HepG2 (cell line): ENCODE measurements around the gene CCDC88A.

Experiments
- CCAR2 ChIP-seq: fragments of 200-400 bp; formaldehyde crosslinking; optimal IDR thresholded peaks from 2 replicates; pipeline ENCODE3; 2018; ENCODE audit warnings: low read depth, mild to moderate bottlenecking, low read length, moderate library complexity
- ETS1 ChIP-seq: sonication (generic); formaldehyde crosslinking; IDR thresholded peaks from 2 replicates; pipeline ENCODE4 v1.4.0; 2020; ENCODE audit warnings: missing genetic modification reagents
- MYC ChIP-seq: sonication (generic); formaldehyde crosslinking; IDR thresholded peaks from 2 replicates; pipeline ENCODE4 v1.9.0; 2021; ENCODE audit warnings: missing genetic modification reagents, borderline replicate concordance
- RXRA ChIP-seq: sonication (generic); formaldehyde crosslinking; IDR thresholded peaks from 2 replicates; pipeline ENCODE4 v1.5.1; 2020; ENCODE audit warnings: missing genetic modification reagents
- TRIM24 ChIP-seq: sonication (generic); formaldehyde crosslinking; IDR thresholded peaks from 2 replicates; pipeline ENCODE4 v1.8.0; 2022; ENCODE audit warnings: mild to moderate bottlenecking, missing genetic modification reagents
- ZNF44 ChIP-seq: sonication (generic); formaldehyde crosslinking; IDR thresholded peaks from 2 replicates; pipeline ENCODE4 v1.5.1; 2020; ENCODE audit warnings: mild to moderate bottlenecking, missing genetic modification reagents
- TF ChIP-seq, protein P1 (sequence below): sonication (generic); formaldehyde crosslinking; IDR thresholded peaks from 2 replicates; pipeline ENCODE4 v1.8.1; 2022; ENCODE audit warnings: mild to moderate bottlenecking, missing genetic modification reagents

DNA sequence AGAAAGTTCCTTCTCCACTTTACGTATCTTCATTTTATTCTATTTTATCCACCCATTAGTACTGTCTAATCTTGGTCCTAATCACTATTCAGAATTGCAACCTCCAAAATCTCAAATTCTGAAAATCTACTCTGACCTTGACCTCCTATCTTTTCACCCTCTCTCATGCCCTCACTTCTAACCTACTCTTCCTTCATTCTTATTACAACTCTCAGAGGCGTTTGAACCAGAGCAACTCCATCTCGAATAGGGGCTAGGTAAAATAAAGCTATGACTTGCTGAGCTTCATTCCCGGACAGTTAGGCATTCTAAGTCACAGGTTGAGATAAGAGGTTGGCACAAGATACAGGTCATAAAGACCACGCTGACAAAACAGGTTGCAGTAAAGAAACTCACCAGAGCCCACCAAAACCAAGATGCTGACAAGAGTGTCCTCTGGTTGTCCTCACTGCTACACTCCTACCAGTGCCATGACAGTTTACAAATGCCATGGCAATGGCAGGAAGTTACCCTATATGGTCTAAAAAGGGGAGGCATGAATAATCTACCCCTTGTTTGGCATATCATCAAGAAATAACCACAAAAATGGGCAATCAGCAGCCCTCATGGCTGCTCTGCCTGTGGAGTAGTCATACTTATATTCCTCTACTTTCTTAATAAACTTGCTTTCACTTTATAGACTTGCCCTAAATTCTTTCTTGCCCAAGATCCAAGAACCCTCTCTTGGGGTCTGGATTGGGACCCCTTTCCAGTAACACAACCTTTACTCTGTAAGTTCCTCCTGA is 11.4 kb downstream of the CCDC88A start:
- TF ChIP-seq RXRA (no peak), ZNF44 (no peak), ETS1 (no peak), MYC (CRISPR knock-in tag) (no peak), TRIM24 (no peak), CCAR2 (no peak)
- TF ChIP-seq, protein P1, sequence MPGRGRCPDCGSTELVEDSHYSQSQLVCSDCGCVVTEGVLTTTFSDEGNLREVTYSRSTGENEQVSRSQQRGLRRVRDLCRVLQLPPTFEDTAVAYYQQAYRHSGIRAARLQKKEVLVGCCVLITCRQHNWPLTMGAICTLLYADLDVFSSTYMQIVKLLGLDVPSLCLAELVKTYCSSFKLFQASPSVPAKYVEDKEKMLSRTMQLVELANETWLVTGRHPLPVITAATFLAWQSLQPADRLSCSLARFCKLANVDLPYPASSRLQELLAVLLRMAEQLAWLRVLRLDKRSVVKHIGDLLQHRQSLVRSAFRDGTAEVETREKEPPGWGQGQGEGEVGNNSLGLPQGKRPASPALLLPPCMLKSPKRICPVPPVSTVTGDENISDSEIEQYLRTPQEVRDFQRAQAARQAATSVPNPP (CRISPR knock-in tag), result no peak
